Esophagus squamous epithelium (tissue), 5 donors: Measurements from ENCODE around the gene TFCP2L1. TPM values are rescaled to one million over a fixed set of nuclear protein-coding genes. Genes with fewer than 3 reads are reported as not detected.

Experiments used
- DNase-seq: peaks from one replicate; lab custom pipeline; 2025; lab: John Stamatoyannopoulos, UW
- H3K27ac ChIP-seq, 4 donors: fragments of 200-600 bp; sonication (generic); one replicate each; pipeline ENCODE4 v1.5.1; 2016 to 2019; ENCODE audit warnings: mild to moderate bottlenecking in 1 of 4
- H3K27me3 ChIP-seq, 4 donors: fragments of 200-600 bp; sonication (generic); 1 replicate in 3 of 4; 2 replicates in 1 of 4; pipeline versions ENCODE4 v1.5.1 to v1.6.0; 2017 to 2021; ENCODE audit warnings: antibody characterized with exemption in 1 of 4
- H3K36me3 ChIP-seq, 3 donors: fragments of 200-600 bp; sonication (generic); one replicate each; pipeline ENCODE4 v1.5.1; 2016 to 2019
- H3K4me1 ChIP-seq, 3 donors: fragments of 200-600 bp; sonication (generic); one replicate each; pipeline ENCODE4 v1.5.1; 2017 to 2019
- H3K4me3 ChIP-seq, 4 donors: fragments of 200-600 bp; sonication (generic); 1 replicate in 3 of 4; 2 replicates in 1 of 4; pipeline ENCODE4 v1.5.1; 2016 to 2019; ENCODE audit warnings: mild to moderate bottlenecking in 2 of 4, moderate library complexity in 1 of 4
- H3K9me3 ChIP-seq, 3 donors: fragments of 200-600 bp; sonication (generic); one replicate each; pipeline ENCODE4 v1.5.1; 2016 to 2019
- CTCF ChIP-seq, 6 experiments: fragments of 450-650 bp in 4 of 6; fragments of 200-600 bp in 2 of 6; sonication (generic) in 2 of 6; IDR thresholded peaks; one replicate each; pipeline ENCODE4 v1.5.1; 2016 to 2019; ENCODE audit warnings: antibody characterized with exemption in 6 of 6, mild to moderate bottlenecking in 4 of 6, moderate library complexity in 4 of 6
- POLR2A ChIP-seq, 4 donors: fragments of 450-650 bp; IDR thresholded peaks; one replicate each; pipeline ENCODE4 v1.6.1; 2017; ENCODE audit warnings: antibody characterized with exemption in 4 of 4, mild to moderate bottlenecking in 4 of 4, moderate library complexity in 3 of 4
- WGBS, 2 donors: methylation state at CpG; one replicate each; pipeline ENCODE4 v1.1.5; 2018; 5-methylcytosine and 5-hydroxymethylcytosine counted together
- intact Hi-C: fragments of 100-400 bp; cut with DNase I; formaldehyde crosslinking; loops from one replicate; pipeline ENCODE4 v1.15.0; 2022
- total RNA-seq, 4 donors: library from RNA; depleted of rRNA; stranded (reverse); fragments of >200 nt; gene quantifications; one replicate each; pipeline ENCODE4 v1.1.0, GENCODE V29; 2016
- donor health status: DM: yes; HTN: yes; CAD: no.

Gene TFCP2L1
- total RNA-seq, 4 donors from 2014 or later: 17.9 to 39.7 (median 24.0) TPM

GRCh38 chr2:121213386-121213785, 71.6 kb downstream of the TFCP2L1 start:
- intact Hi-C loops: no loop called here
- Histone ChIP-seq H3K36me3 (peaks cover 0 to 26% (median 0%) of the 10 kb centered on the region in 3 donors), H3K27ac (no peak overlapping the region), H3K9me3 (no peaks in the 10 kb centered on the region), H3K4me1 (peaks cover 9 to 22% (median 11%) of the 10 kb centered on the region in 3 donors), H3K27me3 (no peaks in the 10 kb centered on the region), H3K4me3 (no peak overlapping the region)
- TF ChIP-seq CTCF (IDR thresholded peaks at IDR 0.05) (no peak), POLR2A (IDR thresholded peaks at IDR 0.05) (no peak)
- DNase-seq: no peak
- WGBS, 2 donors: 83 to 91% methylated on average over 6 to 7 of the region's 8 CpGs

- H3K4me3 ChIP-seq: no peak overlapping the region
- 88% methylated on average over 9 to 10 of the region's 33 CpGs for WGBS, 2 donors
- intact Hi-C loops: no loop called here
- no peak for DNase-seq
- H3K27ac ChIP-seq: no peak overlapping the region
- H3K9me3 ChIP-seq: no peaks in the 10 kb centered on the region
- TF ChIP-seq POLR2A (IDR thresholded peaks at IDR 0.05): no peak
- no peak for TF ChIP-seq CTCF (IDR thresholded peaks at IDR 0.05)
- peaks cover 9 to 22% (median 11%) of the 10 kb centered on the region in 3 donors for H3K4me1 ChIP-seq
- no peaks in the 10 kb centered on the region for H3K27me3 ChIP-seq
- H3K36me3 ChIP-seq: peaks cover 0 to 24% (median 0%) of the 10 kb centered on the region in 3 donors
These were observed 72.2 kb downstream of the TFCP2L1 start for GRCh38 chr2:121212661-121213325.

- peak overlapping the region; percentile 16 to 72 (median 65) for H3K27ac ChIP-seq
- TF ChIP-seq CTCF (IDR thresholded peaks at IDR 0.05) (no peak), POLR2A (IDR thresholded peaks at IDR 0.05) (no peak)
- H3K9me3 ChIP-seq: no peaks in the 10 kb centered on the region
- 60 to 100% methylated on average over 1 of the region's 8 CpGs for WGBS, 2 donors
- H3K36me3 ChIP-seq: peaks cover 0 to 13% (median 0%) of the 10 kb centered on the region in 3 donors
- H3K4me3 ChIP-seq: no peak overlapping the region
- H3K27me3 ChIP-seq: no peaks in the 10 kb centered on the region
- DNase-seq: no peak
- peaks cover 9 to 22% (median 11%) of the 10 kb centered on the region in 3 donors for H3K4me1 ChIP-seq
- intact Hi-C loops: no loop called here
These were observed 73.3 kb downstream of the TFCP2L1 start for GRCh38 chr2:121211689-121212151.

- H3K9me3 ChIP-seq: no peaks in the 10 kb centered on the region
- H3K4me1 ChIP-seq: peaks cover 9 to 22% (median 11%) of the 10 kb centered on the region in 3 donors
- H3K4me3 ChIP-seq: no peak overlapping the region
- TF ChIP-seq POLR2A (IDR thresholded peaks at IDR 0.05): no peak
- no peak for TF ChIP-seq CTCF (IDR thresholded peaks at IDR 0.05)
- DNase-seq: no peak
- 37 to 61% methylated on average over 1 to 2 of the region's 5 CpGs for WGBS, 2 donors
- H3K27ac ChIP-seq: peak overlapping the region; percentile 16 to 72 (median 65)
- H3K27me3 ChIP-seq: no peaks in the 10 kb centered on the region
- intact Hi-C loops: no loop called here
- peaks cover 0 to 9% (median 0%) of the 10 kb centered on the region in 3 donors for H3K36me3 ChIP-seq
These were observed 73.8 kb downstream of the TFCP2L1 start for GRCh38 chr2:121211251-121211650.

GRCh38 chr2:121210691-121211090, 74.3 kb downstream of the TFCP2L1 start:
- DNase-seq: no peak
- 61 to 66% methylated on average over 6 to 7 of the region's 8 CpGs for WGBS, 2 donors
- Histone ChIP-seq H3K27ac (peak overlapping the region; percentile 16 to 72 (median 65)), H3K4me1 (peaks cover 9 to 22% (median 11%) of the 10 kb centered on the region in 3 donors), H3K36me3 (peaks cover 0 to 3% (median 0%) of the 10 kb centered on the region in 3 donors), H3K4me3 (no peak overlapping the region), H3K27me3 (no peaks in the 10 kb centered on the region), H3K9me3 (no peaks in the 10 kb centered on the region)
- TF ChIP-seq POLR2A (IDR thresholded peaks at IDR 0.05): no peak
- peak in 1 of 6 experiments; percentile 25 for TF ChIP-seq CTCF (IDR thresholded peaks at IDR 0.05)
- intact Hi-C loops: no loop called here
